Esophagus (tissue), 2 donors: ENCODE measurements around the gene NTRK2. TPM values are rescaled to one million over a fixed set of nuclear protein-coding genes. Genes with fewer than 3 reads are reported as not detected.

Experiments used
- H3K27ac ChIP-seq, 2 donors: one replicate each; pipeline ENCODE4 v1.5.1; 2013; ENCODE audit warnings: low read depth in 2 of 2, mild to moderate bottlenecking in 2 of 2, inconsistent platforms in 1 of 2, low read length in 1 of 2, moderate library complexity in 1 of 2
- H3K27me3 ChIP-seq, 2 donors: one replicate each; pipeline ENCODE4 v1.6.1; 2013; ENCODE audit warnings: low read length in 2 of 2, control low read depth in 1 of 2, mild to moderate bottlenecking in 1 of 2; ENCODE audit not compliant: insufficient read depth in 2 of 2, control insufficient read depth in 1 of 2
- H3K36me3 ChIP-seq, 2 donors: one replicate each; pipeline ENCODE4 v1.6.1; 2013; ENCODE audit warnings: low read length in 1 of 2; ENCODE audit not compliant: control insufficient read depth in 2 of 2, insufficient read depth in 2 of 2
- H3K4me1 ChIP-seq, 2 donors: one replicate each; pipeline ENCODE4 v1.6.1; 2013; ENCODE audit warnings: low read length in 1 of 2; ENCODE audit not compliant: control insufficient read depth in 2 of 2, insufficient read depth in 2 of 2
- H3K4me3 ChIP-seq, 2 donors: one replicate each; pipeline ENCODE4 v1.5.1; 2013; ENCODE audit warnings: low read length in 2 of 2, mild to moderate bottlenecking in 2 of 2, low read depth in 1 of 2, moderate library complexity in 1 of 2
- H3K9me3 ChIP-seq, 2 donors: one replicate each; pipeline ENCODE4 v1.6.1; 2013; ENCODE audit warnings: mild to moderate bottlenecking in 2 of 2, low read depth in 1 of 2, low read length in 1 of 2, moderate library complexity in 1 of 2; ENCODE audit not compliant: control insufficient read depth in 2 of 2, insufficient read depth in 1 of 2
- WGBS, 2 donors: extraction: QIAGEN DNeasy Blood & Tissue Kit; methylation state at CpG; one replicate each; pipeline ENCODE4 v1.1.7; 2013; 5-methylcytosine and 5-hydroxymethylcytosine counted together
- polyA plus RNA-seq, 2 donors: library from polyadenylated mRNA; stranded (reverse); fragments of 200-250 nt; gene quantifications; one replicate each; pipeline ENCODE4 v1.2.3, GENCODE V29; 2013
- donor health status: healthy with polysubstance abuse.
- donor health status: Bipolar disorder and iron deficiency.

Gene NTRK2
- polyA plus RNA-seq, 2 donors, result 1.2 to 3.6 TPM

DNA sequence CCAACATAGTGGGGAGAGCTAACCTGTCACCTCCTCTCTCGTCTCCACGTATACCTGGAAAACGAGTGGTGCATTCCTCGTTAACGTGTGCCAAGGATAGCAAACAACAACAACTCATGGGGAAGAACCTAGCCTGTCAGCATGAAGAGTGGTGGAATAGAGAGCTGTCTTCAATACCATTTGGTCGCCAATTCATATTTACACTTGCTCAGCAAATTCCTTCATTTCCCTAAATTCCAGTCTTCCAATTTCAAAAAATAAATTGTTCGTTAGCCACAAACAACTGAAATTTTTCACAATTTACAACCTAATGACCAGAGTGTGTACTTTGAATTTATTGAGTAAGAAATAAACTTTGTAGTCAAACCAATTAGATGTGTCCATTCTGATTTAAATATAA lies 344.8 kb downstream of the NTRK2 start:
- Histone ChIP-seq H3K27ac (no peak overlapping the region), H3K27me3 (peaks cover 0 to 3% of the 10 kb centered on the region in 2 donors), H3K36me3 (no peaks in the 10 kb centered on the region), H3K4me1 (no peaks in the 10 kb centered on the region), H3K4me3 (no peak overlapping the region), H3K9me3 (no peaks in the 10 kb centered on the region)
- WGBS, 2 donors, result 90 to 91% methylated on average over 7 of the region's 7 CpGs

DNA sequence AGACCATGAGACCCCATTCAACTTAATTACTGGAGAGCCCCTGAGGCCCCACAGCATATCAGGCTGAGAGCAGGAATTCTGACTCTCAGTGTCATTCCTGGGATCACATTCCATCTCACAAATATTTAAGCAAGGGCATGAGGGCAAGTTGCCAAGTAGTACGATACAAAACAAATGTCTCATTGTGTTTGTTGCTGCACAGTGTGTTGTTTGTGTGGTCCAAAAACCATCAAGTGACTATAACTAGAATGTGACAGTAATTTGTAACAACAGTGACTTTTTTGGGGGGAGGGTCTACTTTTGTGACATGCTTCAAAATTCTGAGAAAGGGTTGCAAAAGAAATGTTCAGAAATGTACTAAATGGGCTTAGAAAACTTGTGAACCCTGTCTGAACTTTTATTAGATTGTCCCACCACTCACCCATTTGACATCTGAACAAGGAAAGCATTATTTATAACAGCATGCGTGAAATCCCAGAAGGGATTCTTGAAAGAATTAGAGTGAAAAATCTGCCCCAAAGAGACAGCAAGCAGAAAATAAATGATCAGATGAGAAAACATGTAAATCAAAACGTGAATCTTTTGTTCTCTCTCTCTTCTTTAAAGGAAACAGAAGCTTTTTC lies 347.0 kb downstream of the NTRK2 start:
- Histone ChIP-seq H3K27ac (no peak overlapping the region), H3K9me3 (peaks cover 0 to 3% of the 10 kb centered on the region in 2 donors), H3K4me1 (no peaks in the 10 kb centered on the region), H3K27me3 (peaks cover 0 to 3% of the 10 kb centered on the region in 2 donors), H3K4me3 (no peak overlapping the region), H3K36me3 (no peaks in the 10 kb centered on the region)
- WGBS, 2 donors, result 37 to 41% methylated on average over 3 of the region's 3 CpGs

DNA sequence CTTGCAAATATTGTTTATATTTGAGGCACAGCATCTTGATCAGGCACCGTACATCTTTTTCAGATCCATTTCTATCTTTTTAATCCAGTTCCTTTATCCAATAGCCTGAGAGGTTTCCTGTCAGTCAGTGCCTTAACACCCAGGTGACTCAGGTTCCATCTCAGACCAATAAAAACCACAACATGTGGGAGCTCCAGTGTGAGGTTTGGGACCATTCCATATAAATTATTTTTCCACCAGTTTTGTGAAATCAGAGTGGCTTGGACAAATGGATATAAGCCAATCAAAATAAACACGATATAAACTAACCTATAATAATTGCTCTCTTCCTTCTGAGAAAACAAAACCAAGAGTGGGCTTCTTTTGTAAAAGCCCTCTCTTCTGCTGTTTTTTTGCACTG lies 351.3 kb downstream of the NTRK2 start:
- no peaks in the 10 kb centered on the region for H3K27me3 ChIP-seq

GRCh38 chr9:85021686-85022085 lies 352.2 kb downstream of the NTRK2 start:
- 73 to 81% methylated on average over 4 of the region's 4 CpGs for WGBS, 2 donors
- Histone ChIP-seq H3K4me1 (no peaks in the 10 kb centered on the region), H3K27ac (no peak overlapping the region), H3K9me3 (peaks cover 0 to 3% of the 10 kb centered on the region in 2 donors), H3K36me3 (no peaks in the 10 kb centered on the region), H3K4me3 (no peak overlapping the region), H3K27me3 (no peaks in the 10 kb centered on the region)

More for the DNA sequence above, 351.3 kb downstream of the NTRK2 start:
- no peak overlapping the region for H3K4me3 ChIP-seq
- no peaks in the 10 kb centered on the region for H3K36me3 ChIP-seq
- peaks cover 0 to 3% of the 10 kb centered on the region in 2 donors for H3K9me3 ChIP-seq
- WGBS, 2 donors, result 72 to 77% methylated on average over 2 of the region's 2 CpGs
- no peak overlapping the region for H3K27ac ChIP-seq
- H3K4me1 ChIP-seq, result no peaks in the 10 kb centered on the region

GRCh38 chr9:85024374-85024773 lies 354.8 kb downstream of the NTRK2 start:
- Histone ChIP-seq H3K27ac (no peak overlapping the region), H3K9me3 (peaks cover 0 to 3% of the 10 kb centered on the region in 2 donors), H3K27me3 (no peaks in the 10 kb centered on the region), H3K36me3 (no peaks in the 10 kb centered on the region), H3K4me3 (no peak overlapping the region), H3K4me1 (no peaks in the 10 kb centered on the region)
- WGBS, 2 donors, result 31 to 45% methylated on average over 3 of the region's 3 CpGs

DNA sequence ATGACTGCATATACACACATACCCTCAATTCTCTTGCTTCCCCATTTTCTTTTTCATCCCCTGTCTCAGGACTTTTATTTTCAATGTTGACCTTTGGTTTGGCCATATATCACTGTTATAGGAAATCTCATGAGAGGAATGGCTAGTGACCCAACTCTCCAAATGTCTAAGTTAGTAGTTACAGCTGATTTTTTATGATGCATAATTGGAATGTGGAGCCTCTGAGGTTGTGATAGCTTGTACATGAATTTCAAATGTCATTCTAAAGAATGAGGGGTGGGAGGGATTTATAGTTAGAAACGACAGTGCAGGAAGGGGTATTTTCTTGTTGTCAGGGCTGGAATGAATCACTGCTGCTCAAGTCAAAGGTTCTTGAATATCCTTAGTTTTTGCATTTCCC lies 356.1 kb downstream of the NTRK2 start:
- H3K4me1 ChIP-seq, result no peaks in the 10 kb centered on the region
- 35 to 43% methylated on average over 1 of the region's 1 CpG for WGBS, 2 donors
- H3K36me3 ChIP-seq, result no peaks in the 10 kb centered on the region
- H3K4me3 ChIP-seq, result no peak overlapping the region
- H3K27ac ChIP-seq, result no peak overlapping the region
- H3K9me3 ChIP-seq, result peaks cover 0 to 3% of the 10 kb centered on the region in 2 donors
- H3K27me3 ChIP-seq, result no peaks in the 10 kb centered on the region

- no peaks in the 10 kb centered on the region for H3K36me3 ChIP-seq
- 67 to 90% methylated on average over 3 of the region's 3 CpGs for WGBS, 2 donors
- no peak overlapping the region for H3K4me3 ChIP-seq
- H3K27me3 ChIP-seq, result no peaks in the 10 kb centered on the region
- H3K4me1 ChIP-seq, result no peaks in the 10 kb centered on the region
- no peaks in the 10 kb centered on the region for H3K9me3 ChIP-seq
- H3K27ac ChIP-seq, result no peak overlapping the region
Observed at GRCh38 chr9:85027870-85028269, 358.3 kb downstream of the NTRK2 start.

DNA sequence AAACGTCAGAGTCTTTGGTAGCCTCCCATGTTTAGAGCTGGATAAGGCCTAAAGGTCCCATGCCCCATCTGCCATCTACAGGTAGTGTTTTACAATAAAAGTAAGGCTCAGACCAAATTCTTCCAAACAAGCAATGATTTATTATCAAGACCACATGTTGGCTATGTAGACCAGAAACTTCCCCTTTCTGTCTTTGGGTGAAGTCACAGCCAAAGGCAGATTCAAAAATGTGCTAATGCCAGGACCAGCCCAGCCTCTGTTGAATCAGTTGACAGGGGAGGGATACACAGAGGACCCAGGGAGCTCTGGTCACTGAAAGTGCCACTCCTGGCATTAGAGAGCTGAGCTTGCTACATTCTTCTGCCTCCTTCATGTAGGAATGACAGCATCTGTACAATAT lies 360.8 kb downstream of the NTRK2 start:
- 48% methylated on average over 1 of the region's 1 CpG for WGBS, 2 donors
- no peaks in the 10 kb centered on the region for H3K9me3 ChIP-seq
- H3K27me3 ChIP-seq, result no peaks in the 10 kb centered on the region
- no peaks in the 10 kb centered on the region for H3K4me1 ChIP-seq
- H3K4me3 ChIP-seq, result no peak overlapping the region
- no peaks in the 10 kb centered on the region for H3K36me3 ChIP-seq
- no peak overlapping the region for H3K27ac ChIP-seq

GRCh38 chr9:85036496-85036895 lies 367.0 kb downstream of the NTRK2 start:
- 38 to 59% methylated on average over 2 of the region's 2 CpGs for WGBS, 2 donors
- Histone ChIP-seq H3K27me3 (no peaks in the 10 kb centered on the region), H3K27ac (no peak overlapping the region)

DNA sequence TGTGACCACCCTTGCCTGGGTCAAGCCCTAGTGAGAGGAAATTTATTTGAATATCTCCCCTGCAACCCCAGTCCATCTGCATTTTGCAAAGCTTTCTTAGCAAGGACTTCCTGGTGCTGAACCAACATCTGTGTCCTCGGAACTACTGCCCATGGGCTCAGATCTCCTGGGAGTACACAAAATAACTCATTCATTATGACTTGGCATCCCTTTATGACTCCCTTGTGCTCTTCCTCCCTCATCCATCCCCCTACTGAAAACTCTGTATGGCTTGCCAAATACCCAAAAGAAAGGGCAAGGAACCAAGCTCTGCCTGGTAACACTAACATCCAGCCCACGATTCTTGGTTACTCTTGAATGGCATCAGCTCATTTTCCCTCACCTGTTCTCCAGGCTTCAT lies 368.5 kb downstream of the NTRK2 start:
- Histone ChIP-seq H3K27me3 (no peaks in the 10 kb centered on the region), H3K27ac (no peak overlapping the region), H3K4me3 (no peak overlapping the region), H3K9me3 (no peaks in the 10 kb centered on the region), H3K4me1 (no peaks in the 10 kb centered on the region), H3K36me3 (no peaks in the 10 kb centered on the region)
- 28 to 49% methylated on average over 2 of the region's 2 CpGs for WGBS, 2 donors

More at GRCh38 chr9:85036496-85036895, 367.0 kb downstream of the NTRK2 start:
- Histone ChIP-seq H3K9me3 (no peaks in the 10 kb centered on the region), H3K4me1 (no peaks in the 10 kb centered on the region), H3K4me3 (no peak overlapping the region), H3K36me3 (no peaks in the 10 kb centered on the region)
